ENCODE results near the gene ZNFX1.

GRCh38 chr20:49275636-49276035 lies 2.2 kb downstream of the ZNFX1 start:
- TF ChIP-seq GATA2 (IDR thresholded peaks at IDR 0.05; ENCODE audit: low read depth, low read length) = no peak
- 0 out of 2 replicates have a peak, but pooled peaks have one; percentile 23 for TF ChIP-seq GATA3 (IDR thresholded peaks at IDR 0.05; ENCODE audit: low read depth, low read length)
